ENCODE data around the gene GTF2F2.

GTF2F2 gene

DNA sequence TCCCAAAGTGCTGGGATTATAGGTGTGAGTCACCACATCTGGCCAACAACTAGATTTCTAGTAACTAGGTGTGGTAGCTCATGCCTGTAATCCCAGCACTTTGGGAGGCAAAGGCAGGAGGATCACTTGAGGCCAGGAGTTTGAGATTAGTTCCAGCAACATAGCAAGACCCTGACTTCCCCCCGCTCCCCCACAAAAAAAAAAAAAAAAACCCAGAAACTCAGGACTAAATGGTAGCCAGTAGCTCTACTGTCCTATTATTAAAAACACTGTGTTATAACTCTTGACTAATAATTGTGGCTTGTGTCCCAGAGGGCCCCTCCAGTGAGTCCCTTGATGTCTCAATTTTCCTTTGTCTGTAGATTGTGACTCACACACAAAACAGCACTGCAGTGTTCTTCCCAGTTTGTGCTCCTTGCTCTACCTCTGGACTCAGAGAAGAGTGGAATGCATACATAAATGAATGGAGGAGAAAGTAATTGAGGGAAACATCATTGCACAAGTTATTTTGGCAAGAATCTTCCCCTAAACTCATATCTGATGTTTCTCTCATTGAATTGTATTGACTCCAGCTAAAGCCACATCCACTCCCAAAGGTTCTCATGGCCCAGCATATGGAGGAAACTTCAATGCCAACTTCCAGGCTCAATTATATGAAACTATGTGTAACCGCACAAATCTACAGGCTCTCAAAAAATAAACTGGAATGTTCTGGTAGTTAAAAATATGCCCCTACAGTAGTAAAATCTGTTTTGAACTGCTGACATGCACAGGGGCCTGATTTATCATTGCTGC, 211.9 kb downstream of the GTF2F2 start:
- peak overlapping the region in 1 of 2 donors; percentile 93 for H3K27ac ChIP-seq
- DNase-seq (ENCODE audit: low spot score) = no peak
- H3K4me3 ChIP-seq = no peak overlapping the region
- TF ChIP-seq, protein P1, sequence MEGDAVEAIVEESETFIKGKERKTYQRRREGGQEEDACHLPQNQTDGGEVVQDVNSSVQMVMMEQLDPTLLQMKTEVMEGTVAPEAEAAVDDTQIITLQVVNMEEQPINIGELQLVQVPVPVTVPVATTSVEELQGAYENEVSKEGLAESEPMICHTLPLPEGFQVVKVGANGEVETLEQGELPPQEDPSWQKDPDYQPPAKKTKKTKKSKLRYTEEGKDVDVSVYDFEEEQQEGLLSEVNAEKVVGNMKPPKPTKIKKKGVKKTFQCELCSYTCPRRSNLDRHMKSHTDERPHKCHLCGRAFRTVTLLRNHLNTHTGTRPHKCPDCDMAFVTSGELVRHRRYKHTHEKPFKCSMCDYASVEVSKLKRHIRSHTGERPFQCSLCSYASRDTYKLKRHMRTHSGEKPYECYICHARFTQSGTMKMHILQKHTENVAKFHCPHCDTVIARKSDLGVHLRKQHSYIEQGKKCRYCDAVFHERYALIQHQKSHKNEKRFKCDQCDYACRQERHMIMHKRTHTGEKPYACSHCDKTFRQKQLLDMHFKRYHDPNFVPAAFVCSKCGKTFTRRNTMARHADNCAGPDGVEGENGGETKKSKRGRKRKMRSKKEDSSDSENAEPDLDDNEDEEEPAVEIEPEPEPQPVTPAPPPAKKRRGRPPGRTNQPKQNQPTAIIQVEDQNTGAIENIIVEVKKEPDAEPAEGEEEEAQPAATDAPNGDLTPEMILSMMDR (IDR thresholded peaks at IDR 0.05) = no peak

DNA sequence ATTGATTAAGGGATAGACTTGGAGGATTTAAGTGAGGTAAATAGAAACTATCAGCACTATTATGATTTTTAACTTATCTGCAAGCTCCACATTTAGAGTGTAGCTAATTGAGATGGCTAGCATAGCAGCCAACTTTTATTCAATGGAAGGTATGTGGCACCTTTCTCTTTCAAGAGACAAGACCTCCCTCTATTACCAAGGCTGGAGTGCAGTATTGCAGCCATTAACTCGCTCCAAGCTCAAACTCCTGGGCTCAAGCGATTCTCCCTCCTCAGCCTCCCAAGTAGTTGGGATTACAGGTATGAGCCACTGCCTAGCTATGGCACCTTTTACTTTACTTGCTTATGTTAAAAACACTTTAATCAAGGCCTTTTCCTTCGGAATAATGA, 212.5 kb downstream of the GTF2F2 start:
- TF ChIP-seq, protein P1 (IDR thresholded peaks at IDR 0.05) = no peak
- no peak for DNase-seq (ENCODE audit: low spot score)
- Histone ChIP-seq H3K27ac (peak overlapping the region in 1 of 2 donors; percentile 57), H3K4me3 (no peak overlapping the region)

DNA sequence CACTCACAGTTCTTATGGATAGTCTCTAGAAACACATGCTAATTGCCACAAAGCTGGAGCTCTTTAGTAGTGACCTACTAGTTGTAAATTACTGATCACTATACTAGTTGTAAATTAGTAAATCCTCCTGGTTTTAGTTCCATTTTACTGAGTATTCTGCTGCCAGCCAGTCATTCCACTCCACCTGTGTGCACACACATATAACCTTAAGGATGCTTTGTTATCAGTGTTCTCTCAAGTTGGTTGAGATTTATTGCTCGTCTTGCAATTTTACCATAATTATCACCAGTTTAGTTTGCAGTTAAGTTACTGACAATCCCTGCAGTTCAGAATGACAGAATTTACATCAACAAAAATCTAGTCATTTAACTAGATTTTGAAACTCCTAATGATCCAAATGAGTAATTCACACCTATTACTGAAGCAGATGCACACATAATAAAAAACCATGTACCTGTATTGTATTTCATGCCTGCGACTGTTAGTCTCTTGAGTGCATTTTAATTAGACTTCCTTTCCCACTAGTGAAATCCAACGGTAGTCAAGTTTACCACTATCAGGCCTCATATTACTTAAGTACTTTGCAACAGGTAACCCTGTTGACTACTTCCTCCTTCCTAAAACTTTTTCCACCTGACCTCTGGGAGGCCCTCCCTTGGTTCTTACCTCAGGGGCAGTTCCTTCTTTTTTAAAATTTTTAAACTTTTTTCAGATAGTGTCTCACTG, 213.1 kb downstream of the GTF2F2 start:
- TF ChIP-seq, protein P1 (IDR thresholded peaks at IDR 0.05) = no peak
- no peak for DNase-seq (ENCODE audit: low spot score)
- no peak overlapping the region for H3K4me3 ChIP-seq
- peak overlapping the region in 1 of 2 donors; percentile 25 for H3K27ac ChIP-seq

Data from coronary artery (tissue), 2 donors.